ENCODE measurements around the gene ARPC5.

- TF ChIP-seq CTCF (conservative IDR thresholded peaks at IDR 0.05; ENCODE audit: low read depth, low read length) (no peak), EZH2 (IDR thresholded peaks at IDR 0.05; ENCODE audit: borderline replicate concordance, low read depth, low read length, poor library complexity, severe bottlenecking) (no peak)
These were observed 51.4 kb downstream of the ARPC5 start for GRCh38 chr1:183584147-183584546.

Measured in A673 (cell line).